HAP-1 (cell line): Measurements from ENCODE around the gene DOCK4.

Experiments used
- DNase-seq, 2 experiments: peaks; one replicate each; pipeline ENCODE4 v3.0.0-alpha.2; 2016 to 2020; ENCODE audit warnings: low spot score in 2 of 2
- H3K27me3 ChIP-seq: fragments of 250-450 bp; sonication (Bioruptor Pico); 2 replicates; pipeline ENCODE4 v1.5.1; 2020; ENCODE audit warnings: low read depth, mild to moderate bottlenecking, moderate library complexity
- H3K36me3 ChIP-seq: fragments of 250-450 bp; sonication (Bioruptor Pico); replicated peaks from 2 replicates; pipeline ENCODE4 v1.5.1; 2020; ENCODE audit warnings: mild to moderate bottlenecking
- H3K4me1 ChIP-seq: fragments of 250-450 bp; sonication (Bioruptor Pico); 2 replicates; pipeline ENCODE4 v1.5.1; 2020; ENCODE audit warnings: mild to moderate bottlenecking
- H3K4me3 ChIP-seq: fragments of 250-450 bp; sonication (Bioruptor Pico); 2 replicates; pipeline ENCODE4 v1.5.1; 2020; ENCODE audit warnings: mild to moderate bottlenecking, moderate library complexity
- H3K9me3 ChIP-seq: fragments of 250-450 bp; sonication (Bioruptor Pico); 2 replicates; pipeline ENCODE4 v1.5.1; 2020; ENCODE audit warnings: mild to moderate bottlenecking, moderate library complexity
- in situ Hi-C: fragments of 300-500 bp; cut with MboI; formaldehyde crosslinking; loops from 3 replicates; pipeline ENCODE4 v1.14.3; 2020; ENCODE audit warnings: low sequenced_read_pairs, inconsistent platforms, mixed read lengths

DOCK4 gene

GRCh38 chr7:111997546-111997945 lies 208.7 kb downstream of the DOCK4 start:
- Histone ChIP-seq H3K4me1 (no peaks in the 10 kb centered on the region; the same call in 1 of the 2 replicates), H3K4me3 (no peak overlapping the region), H3K27me3 (no peaks in the 10 kb centered on the region), H3K36me3 (no peaks in the 10 kb centered on the region), H3K9me3 (no peaks in the 10 kb centered on the region)
- in situ Hi-C loops: no loop called here
- DNase-seq: no peak

DNA sequence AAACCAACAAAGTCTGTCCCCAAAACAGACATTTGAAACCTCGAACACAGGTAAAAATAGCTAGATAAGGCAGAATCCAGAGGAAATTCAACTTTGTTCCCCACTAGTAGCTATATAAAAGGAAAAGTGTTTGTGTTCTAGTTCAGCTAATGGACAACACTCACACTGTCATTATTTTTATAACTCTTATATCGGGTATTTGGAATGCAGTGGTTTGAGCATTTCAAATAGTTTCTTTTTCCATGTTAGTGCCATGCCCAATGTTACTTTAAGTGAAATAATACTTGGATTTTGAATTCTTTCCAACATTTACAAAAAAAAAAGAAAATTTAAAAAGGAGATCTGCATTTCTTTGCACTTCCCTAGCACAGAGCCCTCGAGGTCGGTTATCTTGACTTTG lies 213.6 kb downstream of the DOCK4 start:
- Histone ChIP-seq H3K36me3 (no peaks in the 10 kb centered on the region), H3K9me3 (no peaks in the 10 kb centered on the region), H3K4me1 (no peaks in the 10 kb centered on the region), H3K4me3 (no peak overlapping the region), H3K27me3 (no peaks in the 10 kb centered on the region)
- no peak for DNase-seq
- in situ Hi-C loops: no loop called here

- H3K36me3 ChIP-seq: no peaks in the 10 kb centered on the region
- peak; percentile 37 to 38 for DNase-seq
- no peaks in the 10 kb centered on the region for H3K4me1 ChIP-seq
- in situ Hi-C loops: no loop called here
- H3K4me3 ChIP-seq: no peak overlapping the region
- no peaks in the 10 kb centered on the region for H3K27me3 ChIP-seq
- no peaks in the 10 kb centered on the region for H3K9me3 ChIP-seq
Observed at GRCh38 chr7:111990643-111991042, 215.6 kb downstream of the DOCK4 start.

GRCh38 chr7:111987886-111988285 lies 218.3 kb downstream of the DOCK4 start:
- in situ Hi-C loops: no loop called here
- no peaks in the 10 kb centered on the region for H3K4me1 ChIP-seq
- H3K4me3 ChIP-seq: no peak overlapping the region
- no peak for DNase-seq
- no peaks in the 10 kb centered on the region for H3K9me3 ChIP-seq
- H3K27me3 ChIP-seq: no peaks in the 10 kb centered on the region
- no peaks in the 10 kb centered on the region for H3K36me3 ChIP-seq

DNA sequence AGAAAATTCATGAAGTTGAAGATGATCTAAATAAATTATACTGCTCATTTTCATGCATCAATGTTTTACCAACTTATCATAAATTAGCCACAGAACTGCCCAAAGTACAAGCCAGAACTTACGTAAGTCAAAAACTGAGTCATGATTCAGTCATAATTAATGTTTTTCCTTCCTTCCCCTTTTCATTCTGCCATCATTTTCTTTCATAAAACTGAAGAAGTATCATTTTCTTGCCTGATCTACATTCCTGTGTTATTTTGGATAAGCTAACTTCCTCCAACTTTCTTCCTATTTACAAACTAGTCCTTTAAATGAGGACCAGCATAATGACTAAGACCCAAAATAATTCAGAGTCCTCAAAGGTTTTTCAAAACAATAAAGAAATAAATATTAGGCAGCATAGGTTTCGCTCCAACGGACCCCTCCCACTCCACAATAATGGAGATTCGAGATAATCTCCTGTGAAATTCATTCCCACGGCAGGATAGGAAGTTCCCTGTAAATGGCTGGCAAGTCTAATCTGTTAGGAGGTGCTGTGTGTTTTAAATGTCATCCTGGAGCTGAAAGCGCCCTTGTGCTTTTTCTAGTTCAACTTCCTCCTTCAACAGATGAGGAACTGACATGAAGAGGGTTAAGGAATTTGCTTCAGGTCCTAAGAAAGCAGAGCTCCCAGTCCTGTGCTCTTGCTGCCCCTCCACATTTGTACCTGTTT lies 218.9 kb downstream of the DOCK4 start:
- no peaks in the 10 kb centered on the region for H3K9me3 ChIP-seq
- no peak for DNase-seq
- no peaks in the 10 kb centered on the region for H3K36me3 ChIP-seq
- H3K4me3 ChIP-seq: no peak overlapping the region
- in situ Hi-C loops: no loop called here
- H3K27me3 ChIP-seq: no peaks in the 10 kb centered on the region
- no peaks in the 10 kb centered on the region for H3K4me1 ChIP-seq

GRCh38 chr7:111986601-111987000 lies 219.6 kb downstream of the DOCK4 start:
- no peaks in the 10 kb centered on the region for H3K4me1 ChIP-seq
- H3K27me3 ChIP-seq: no peaks in the 10 kb centered on the region
- no peaks in the 10 kb centered on the region for H3K9me3 ChIP-seq
- in situ Hi-C loops: no loop called here
- no peaks in the 10 kb centered on the region for H3K36me3 ChIP-seq
- DNase-seq: no peak
- H3K4me3 ChIP-seq: no peak overlapping the region

GRCh38 chr7:111985798-111986197 lies 220.4 kb downstream of the DOCK4 start:
- Histone ChIP-seq H3K36me3 (no peaks in the 10 kb centered on the region), H3K4me1 (no peaks in the 10 kb centered on the region), H3K9me3 (no peaks in the 10 kb centered on the region), H3K27me3 (no peaks in the 10 kb centered on the region), H3K4me3 (no peak overlapping the region)
- in situ Hi-C loops: no loop called here
- no peak for DNase-seq

- H3K9me3 ChIP-seq: no peaks in the 10 kb centered on the region
- no peak overlapping the region for H3K4me3 ChIP-seq
- H3K36me3 ChIP-seq: no peaks in the 10 kb centered on the region
- in situ Hi-C loops: no loop called here
- no peaks in the 10 kb centered on the region for H3K27me3 ChIP-seq
- no peak for DNase-seq
- H3K4me1 ChIP-seq: no peaks in the 10 kb centered on the region
Observed at GRCh38 chr7:111982804-111983203, 223.4 kb downstream of the DOCK4 start.

GRCh38 chr7:111982133-111982532 lies 224.1 kb downstream of the DOCK4 start:
- DNase-seq: no peak
- in situ Hi-C loops: no loop called here
- H3K9me3 ChIP-seq: no peaks in the 10 kb centered on the region
- no peaks in the 10 kb centered on the region for H3K36me3 ChIP-seq
- no peak overlapping the region for H3K4me3 ChIP-seq
- H3K4me1 ChIP-seq: no peaks in the 10 kb centered on the region
- H3K27me3 ChIP-seq: no peaks in the 10 kb centered on the region

DNA sequence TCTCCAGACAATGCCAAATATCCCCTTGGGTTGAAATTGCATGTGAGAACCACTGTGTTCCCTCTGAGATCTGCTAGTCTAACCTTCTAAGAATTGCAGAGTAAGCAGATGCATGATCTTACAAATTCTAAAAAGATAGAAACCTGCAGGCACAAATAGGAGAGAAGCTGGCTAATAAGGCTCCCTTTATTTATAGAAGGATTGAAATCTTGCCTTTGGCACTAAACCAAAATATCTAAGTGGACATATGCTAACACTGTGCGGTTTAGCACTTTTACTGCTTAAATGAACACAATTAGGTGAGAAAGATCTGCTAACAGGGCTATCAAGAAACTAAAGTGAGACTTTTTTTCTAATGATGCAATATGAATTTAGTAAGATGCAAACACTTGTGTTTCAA lies 225.5 kb downstream of the DOCK4 start:
- no peaks in the 10 kb centered on the region for H3K36me3 ChIP-seq
- no peaks in the 10 kb centered on the region for H3K27me3 ChIP-seq
- no peaks in the 10 kb centered on the region for H3K4me1 ChIP-seq
- in situ Hi-C loops: no loop called here
- H3K4me3 ChIP-seq: no peak overlapping the region
- no peaks in the 10 kb centered on the region for H3K9me3 ChIP-seq
- no peak for DNase-seq

GRCh38 chr7:111975346-111975745 lies 230.9 kb downstream of the DOCK4 start:
- Histone ChIP-seq H3K36me3 (no peaks in the 10 kb centered on the region), H3K9me3 (no peaks in the 10 kb centered on the region), H3K27me3 (no peaks in the 10 kb centered on the region), H3K4me3 (no peak overlapping the region), H3K4me1 (no peaks in the 10 kb centered on the region)
- in situ Hi-C loops: no loop called here
- DNase-seq: no peak

DNA sequence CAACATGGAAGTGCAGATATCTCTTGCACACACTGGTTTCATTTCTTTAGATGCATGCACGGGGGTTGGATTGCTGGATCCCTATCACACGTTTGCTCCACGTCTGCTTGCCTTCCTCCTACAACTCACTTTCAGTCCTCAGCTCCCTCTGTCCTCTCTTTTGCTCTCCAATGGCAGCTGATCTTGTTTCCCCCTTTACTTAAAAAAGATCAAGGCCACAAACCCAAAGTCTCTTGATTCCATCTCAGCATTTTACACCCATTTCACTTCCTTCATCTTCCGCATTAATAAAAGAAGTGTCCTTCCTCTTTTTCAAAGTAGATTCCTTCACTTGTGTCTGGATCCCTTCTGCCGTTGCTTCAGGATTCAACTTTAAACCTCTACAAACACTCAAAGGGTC lies 245.2 kb downstream of the DOCK4 start:
- H3K27me3 ChIP-seq: 0 out of 2 replicates have a peak, but pooled peaks cover 2% of the 10 kb centered on the region
- H3K9me3 ChIP-seq: no peaks in the 10 kb centered on the region
- in situ Hi-C loops: no loop called here
- no peaks in the 10 kb centered on the region for H3K36me3 ChIP-seq
- H3K4me1 ChIP-seq: peaks cover 17% of the 10 kb centered on the region
- no peak overlapping the region for H3K4me3 ChIP-seq
- no peak for DNase-seq

GRCh38 chr7:111958896-111959295 lies 247.3 kb downstream of the DOCK4 start:
- Histone ChIP-seq H3K4me3 (no peak overlapping the region), H3K9me3 (no peaks in the 10 kb centered on the region), H3K36me3 (no peaks in the 10 kb centered on the region), H3K4me1 (peaks cover 17% of the 10 kb centered on the region), H3K27me3 (0 out of 2 replicates have a peak, but pooled peaks cover 2% of the 10 kb centered on the region)
- DNase-seq: peak; percentile 85 to 86
- in situ Hi-C loops: no loop called here

DNA sequence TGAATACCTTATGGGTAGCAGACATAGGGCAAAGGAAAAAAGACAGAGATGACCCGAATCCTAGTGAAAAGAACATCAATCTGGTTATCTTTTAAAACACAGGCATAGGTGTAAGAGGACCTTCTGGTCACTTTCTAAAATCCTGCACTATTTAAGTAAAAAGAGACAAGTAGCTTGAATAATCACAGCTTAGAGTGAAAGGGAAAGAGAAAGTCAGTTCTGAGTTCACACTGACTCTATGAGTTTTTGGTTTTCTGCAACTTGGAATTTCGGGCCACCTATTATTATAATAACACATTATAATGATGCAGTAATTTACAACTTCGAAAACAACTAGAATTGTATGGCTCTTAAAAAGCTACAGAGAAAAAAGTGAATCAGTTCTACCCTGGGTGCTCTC lies 247.8 kb downstream of the DOCK4 start:
- peaks cover 17% of the 10 kb centered on the region for H3K4me1 ChIP-seq
- no peaks in the 10 kb centered on the region for H3K9me3 ChIP-seq
- in situ Hi-C loops: no loop called here
- H3K27me3 ChIP-seq: 0 out of 2 replicates have a peak, but pooled peaks cover 2% of the 10 kb centered on the region
- DNase-seq: no peak
- no peak overlapping the region for H3K4me3 ChIP-seq
- H3K36me3 ChIP-seq: no peaks in the 10 kb centered on the region

GRCh38 chr7:111955616-111956015 lies 250.6 kb downstream of the DOCK4 start:
- in situ Hi-C loops: no loop called here
- H3K27me3 ChIP-seq: 0 out of 2 replicates have a peak, but pooled peaks cover 2% of the 10 kb centered on the region
- no peaks in the 10 kb centered on the region for H3K36me3 ChIP-seq
- DNase-seq: no peak
- H3K4me1 ChIP-seq: peaks cover 17% of the 10 kb centered on the region
- H3K9me3 ChIP-seq: no peaks in the 10 kb centered on the region
- no peak overlapping the region for H3K4me3 ChIP-seq
